ENCODE results near the gene BACE2.

DNA sequence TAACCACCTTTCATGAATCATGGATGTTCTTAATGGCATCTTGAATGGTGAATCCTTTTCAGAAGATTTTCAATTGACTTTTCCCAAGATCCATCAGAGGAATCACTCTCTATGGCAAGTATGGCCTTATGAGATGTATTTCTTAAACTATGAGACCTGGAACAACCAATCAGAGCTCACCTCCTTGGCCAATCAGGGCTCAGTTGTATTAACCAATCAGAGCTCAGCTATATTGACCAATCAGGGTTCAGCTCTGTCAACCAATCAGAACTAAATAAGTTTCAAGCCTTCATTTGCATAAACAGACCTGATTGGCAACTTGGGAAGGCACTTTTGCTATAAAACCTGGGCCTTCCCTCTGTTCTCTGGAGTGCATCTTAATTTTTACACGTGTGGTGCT, 135.0 kb downstream of the BACE2 start:
- TF ChIP-seq POLR2A (IDR thresholded peaks at IDR 0.05) (no peak), POLR2AphosphoS5 (IDR thresholded peaks at IDR 0.05) (no peak)
- TF ChIP-seq, protein P1, sequence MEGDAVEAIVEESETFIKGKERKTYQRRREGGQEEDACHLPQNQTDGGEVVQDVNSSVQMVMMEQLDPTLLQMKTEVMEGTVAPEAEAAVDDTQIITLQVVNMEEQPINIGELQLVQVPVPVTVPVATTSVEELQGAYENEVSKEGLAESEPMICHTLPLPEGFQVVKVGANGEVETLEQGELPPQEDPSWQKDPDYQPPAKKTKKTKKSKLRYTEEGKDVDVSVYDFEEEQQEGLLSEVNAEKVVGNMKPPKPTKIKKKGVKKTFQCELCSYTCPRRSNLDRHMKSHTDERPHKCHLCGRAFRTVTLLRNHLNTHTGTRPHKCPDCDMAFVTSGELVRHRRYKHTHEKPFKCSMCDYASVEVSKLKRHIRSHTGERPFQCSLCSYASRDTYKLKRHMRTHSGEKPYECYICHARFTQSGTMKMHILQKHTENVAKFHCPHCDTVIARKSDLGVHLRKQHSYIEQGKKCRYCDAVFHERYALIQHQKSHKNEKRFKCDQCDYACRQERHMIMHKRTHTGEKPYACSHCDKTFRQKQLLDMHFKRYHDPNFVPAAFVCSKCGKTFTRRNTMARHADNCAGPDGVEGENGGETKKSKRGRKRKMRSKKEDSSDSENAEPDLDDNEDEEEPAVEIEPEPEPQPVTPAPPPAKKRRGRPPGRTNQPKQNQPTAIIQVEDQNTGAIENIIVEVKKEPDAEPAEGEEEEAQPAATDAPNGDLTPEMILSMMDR (IDR thresholded peaks at IDR 0.05), result no peak
